AG04450 (cell line): Measurements from ENCODE around the gene P2RY8. TPM values are rescaled to one million over a fixed set of nuclear protein-coding genes. Genes with fewer than 3 reads are reported as not detected.

Experiments used
- CTCF ChIA-PET: fragments of 300-600, 350-600 bp; formaldehyde crosslinking; extraction: SDS; loops from one replicate; lab custom pipeline; 2022; ENCODE audit warnings: antibody characterized with exemption, inconsistent platforms; lab: Charles Lee
- POLR2A ChIA-PET: fragments of 350-600 bp; formaldehyde crosslinking; extraction: SDS; loops from one replicate; lab custom pipeline; 2021; ENCODE audit warnings: antibody characterized with exemption, inconsistent platforms; lab: Yijun Ruan, JAX
- DNase-seq: peaks from one replicate; pipeline ENCODE4 v3.0.0-alpha.2; 2011; ENCODE audit warnings: low read depth, low spot score
- H3K27ac ChIP-seq: one replicate; pipeline ENCODE4 v1.5.1; 2012; ENCODE audit warnings: low read depth, low read length, control low read depth
- H3K27me3 ChIP-seq: one replicate; pipeline ENCODE4 v1.6.0; 2012; ENCODE audit warnings: low read length; ENCODE audit not compliant: control insufficient read depth, insufficient read depth
- H3K4me3 ChIP-seq: 2 replicates; pipeline ENCODE4 v1.5.1; 2011; ENCODE audit warnings: mild to moderate bottlenecking, low read depth, low read length, control low read depth
- H3K9me3 ChIP-seq: 2 replicates; pipeline ENCODE4 v1.5.1; 2012; ENCODE audit warnings: low read length; ENCODE audit not compliant: control insufficient read depth, insufficient read depth
- CTCF ChIP-seq: IDR thresholded peaks from 2 replicates; pipeline ENCODE4 v1.5.1; 2011; ENCODE audit warnings: low read depth, low read length, control low read depth, inconsistent platforms
- polyA plus RNA-seq: library from polyadenylated mRNA; depleted of rRNA; stranded (reverse); fragments of >200 nt; gene quantifications from 2 replicates; pipeline ENCODE4 v1.2.3, GENCODE V29; 2011

P2RY8 gene
- polyA plus RNA-seq, 1 experiment, result not detected

DNA sequence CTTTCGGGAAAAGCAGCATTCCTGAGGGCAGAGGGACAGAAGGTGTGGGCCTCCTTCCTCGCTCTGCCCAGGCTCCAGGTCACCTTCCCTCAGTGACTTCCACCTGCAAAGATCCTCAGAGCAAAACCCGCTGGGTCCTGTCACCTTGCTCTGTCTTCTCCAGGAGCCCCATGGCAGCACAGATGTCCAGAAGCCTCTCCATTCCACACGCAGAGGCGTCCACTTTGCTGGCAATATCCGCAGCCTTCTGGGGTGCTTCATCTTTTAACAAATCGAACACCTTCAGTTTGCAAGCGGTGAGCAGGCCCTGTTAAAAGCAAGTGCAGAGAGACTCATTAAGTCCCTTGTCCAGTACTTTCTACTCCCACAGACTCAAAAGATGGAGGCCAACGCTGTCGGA is 111.6 kb downstream of the P2RY8 start:
- no peak for DNase-seq
- H3K9me3 ChIP-seq, result peaks cover 25% of the 10 kb centered on the region

DNA sequence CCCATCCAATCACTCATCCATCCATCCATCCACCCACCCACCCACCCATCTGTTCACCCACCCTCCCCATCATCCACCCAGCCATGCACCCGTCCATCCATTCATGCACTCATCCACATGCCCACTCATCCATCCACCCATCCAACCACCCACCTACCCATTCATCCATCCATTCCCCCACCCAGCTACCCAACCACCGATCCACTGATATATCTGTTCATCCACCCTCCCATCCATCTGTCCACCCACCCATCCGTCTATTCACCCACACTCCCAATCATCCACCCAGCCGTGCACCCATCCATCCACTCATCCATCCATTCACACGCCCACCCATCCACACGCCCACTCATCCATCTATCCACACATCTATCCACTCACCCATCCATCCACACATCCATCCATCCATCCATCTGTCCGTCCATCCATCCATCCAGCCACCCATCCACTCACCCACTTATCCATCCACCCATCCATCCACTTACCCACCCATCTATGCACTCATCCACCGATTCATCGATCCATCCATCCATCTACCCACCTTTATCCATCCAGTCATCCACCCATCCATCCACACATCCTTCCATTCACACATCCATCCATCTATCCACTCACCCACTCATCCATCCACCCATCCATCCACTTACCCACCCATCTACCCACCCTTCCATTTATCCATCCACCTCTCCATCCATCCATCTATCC is 112.7 kb downstream of the P2RY8 start:
- no peak overlapping the region for H3K27ac ChIP-seq
- POLR2A ChIA-PET, result no interaction called here
- H3K4me3 ChIP-seq, result no peak overlapping the region
- no peak for DNase-seq
- no peaks in the 10 kb centered on the region for H3K27me3 ChIP-seq
- CTCF ChIA-PET, result no interaction called here
- H3K9me3 ChIP-seq, result peaks cover 25% of the 10 kb centered on the region
- no peak for TF ChIP-seq CTCF

More for the DNA sequence above, 111.6 kb downstream of the P2RY8 start:
- no peak for TF ChIP-seq CTCF
- Histone ChIP-seq H3K27me3 (no peaks in the 10 kb centered on the region), H3K4me3 (no peak overlapping the region), H3K27ac (peak overlapping the region; percentile 11)
- ChIA-PET CTCF (no interaction called here), POLR2A (no interaction called here)

- DNase-seq, result no peak
- POLR2A ChIA-PET, result no interaction called here
- Histone ChIP-seq H3K27ac (no peak overlapping the region), H3K4me3 (no peak overlapping the region), H3K9me3 (peaks cover 36% of the 10 kb centered on the region), H3K27me3 (no peaks in the 10 kb centered on the region)
- CTCF ChIA-PET, result no interaction called here
- no peak for TF ChIP-seq CTCF
Observed at GRCh38 chrX:1423215-1423614, 113.8 kb downstream of the P2RY8 start.

DNA sequence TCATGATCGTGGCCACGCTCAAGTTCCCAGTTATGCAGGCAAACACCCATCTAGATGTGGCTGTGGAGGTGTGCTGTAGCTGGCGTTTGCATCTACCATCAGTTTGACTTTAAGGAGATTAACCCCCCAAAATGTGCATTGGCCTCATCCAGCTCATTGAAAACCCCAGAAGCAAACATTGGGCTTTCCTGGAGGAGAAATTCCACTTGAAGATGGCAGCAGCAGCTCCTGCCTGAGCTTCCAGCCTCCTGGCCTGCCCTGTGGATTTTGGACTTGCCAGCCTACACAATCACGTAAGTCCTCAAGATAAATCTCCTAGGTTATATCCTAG is 114.9 kb downstream of the P2RY8 start:
- TF ChIP-seq CTCF, result no peak
- Histone ChIP-seq H3K9me3 (peaks cover 35% of the 10 kb centered on the region), H3K27ac (no peak overlapping the region), H3K4me3 (no peak overlapping the region), H3K27me3 (no peaks in the 10 kb centered on the region)
- CTCF ChIA-PET, result no interaction called here
- DNase-seq, result no peak
- POLR2A ChIA-PET, result no interaction called here

DNA sequence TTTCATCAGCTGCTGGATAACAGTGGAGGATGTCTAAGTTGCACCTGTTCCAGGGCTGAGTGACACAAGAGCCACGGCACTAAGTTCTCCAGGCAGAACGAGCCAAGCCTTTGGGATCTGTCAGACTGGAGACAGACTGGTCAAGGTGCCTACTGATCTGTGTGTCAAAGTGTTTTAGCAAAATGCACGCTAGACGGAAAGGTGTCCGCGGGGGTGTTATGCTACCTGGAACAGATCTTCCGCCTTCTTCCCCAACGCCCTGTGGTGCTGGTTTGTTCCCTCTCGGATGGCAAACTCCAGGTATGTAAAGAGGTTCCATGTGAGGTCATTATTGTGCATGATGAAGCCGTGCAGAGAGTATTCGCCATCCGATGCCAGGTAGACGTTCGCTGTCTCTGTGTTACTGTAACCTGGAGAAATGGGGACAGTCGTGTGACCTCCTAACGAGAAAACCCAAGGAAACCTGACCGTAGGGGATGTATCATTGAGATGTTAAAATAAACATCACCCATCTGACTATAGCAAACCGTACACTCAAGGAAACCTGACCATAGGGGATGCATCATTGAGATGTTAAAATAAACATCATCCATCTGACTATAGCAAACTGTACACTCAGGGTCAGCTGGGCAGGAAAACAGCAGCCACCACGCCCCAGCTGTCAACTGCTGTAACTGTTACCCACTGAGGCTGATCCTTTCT is 115.4 kb downstream of the P2RY8 start:
- H3K27me3 ChIP-seq, result no peaks in the 10 kb centered on the region
- DNase-seq, result no peak
- no peak overlapping the region for H3K4me3 ChIP-seq
- no peak for TF ChIP-seq CTCF
- ChIA-PET CTCF (no interaction called here), POLR2A (no interaction called here)
- H3K9me3 ChIP-seq, result peaks cover 35% of the 10 kb centered on the region
- H3K27ac ChIP-seq, result no peak overlapping the region
